Adrenal gland (tissue), 12 donors: Measurements from ENCODE around the gene TCP11L2. TPM values are rescaled to one million over a fixed set of nuclear protein-coding genes. Genes with fewer than 3 reads are reported as not detected.

Experiments
- DNase-seq, 7 donors: peaks; one replicate each; pipeline ENCODE4 v3.0.0-alpha.2; 2019 to 2020
- H3K27ac ChIP-seq, 5 donors: fragments of 200-600 bp; sonication (generic) in 4 of 5; 1 replicate in 3 of 5; 2 replicates in 2 of 5; pipeline versions ENCODE4 v1.5.1 to v1.8.0; 2016 to 2020; ENCODE audit warnings: mild to moderate bottlenecking in 1 of 5
- H3K27me3 ChIP-seq: fragments of 200-600 bp; 2 replicates; pipeline ENCODE4 v1.8.0; 2021
- H3K36me3 ChIP-seq, 2 donors: fragments of 200-600 bp; replicated peaks in 1 of 2; 1 replicate in 1 of 2; 2 replicates in 1 of 2; pipeline versions ENCODE4 v1.5.1 to v1.8.0; 2018 to 2022
- H3K4me1 ChIP-seq, 2 donors: fragments of 200-600 bp; replicated peaks in 1 of 2; 1 replicate in 1 of 2; 2 replicates in 1 of 2; pipeline versions ENCODE4 v1.5.1 to v1.8.0; 2018 to 2021
- H3K4me3 ChIP-seq, 4 donors: fragments of 200-600 bp; sonication (generic) in 3 of 4; one replicate each; pipeline ENCODE4 v1.5.1; 2016 to 2018
- H3K9me3 ChIP-seq, 3 donors: fragments of 200-600 bp; sonication (generic) in 1 of 3; replicated peaks in 1 of 3; 1 replicate in 2 of 3; 2 replicates in 1 of 3; pipeline versions ENCODE4 v1.5.1 to v1.8.0; 2016 to 2021
- CTCF ChIP-seq, 6 experiments: fragments of 450-650 bp in 4 of 6; fragments of 200-600 bp in 2 of 6; sonication (generic) in 1 of 6; IDR thresholded peaks; 1 replicate in 5 of 6; 2 replicates in 1 of 6; pipeline versions ENCODE4 v1.5.1 to v1.8.0; 2016 to 2021; ENCODE audit warnings: antibody characterized with exemption in 6 of 6, mild to moderate bottlenecking in 2 of 6, moderate library complexity in 1 of 6
- POLR2A ChIP-seq, 2 donors: fragments of 450-650 bp; IDR thresholded peaks; one replicate each; pipeline ENCODE4 v1.6.1; 2017; ENCODE audit warnings: antibody characterized with exemption in 2 of 2, mild to moderate bottlenecking in 2 of 2, moderate library complexity in 1 of 2
- WGBS, 4 donors: extraction: QIAGEN DNeasy Blood & Tissue Kit in 2 of 4; methylation state at CpG; one replicate each; pipeline versions ENCODE4 v1.1.5 to v1.1.7; 2013 to 2017; 5-methylcytosine and 5-hydroxymethylcytosine counted together
- intact Hi-C, 2 donors: fragments of 100-400 bp; cut with DNase I; formaldehyde crosslinking; loops; one replicate each; pipeline versions ENCODE4 v1.14.1 to v1.15.0; 2022 to 2023
- polyA plus RNA-seq, 3 donors: library from polyadenylated mRNA; stranded (reverse); fragments of 200-250 nt in 2 of 3; fragments of 350-450 nt in 1 of 3; fragmentation: Illumina TruSeq in 1 of 3; extraction: RNeasy Lipid Tissue Mini Kit (QIAGEN cat#74804) in 1 of 3; gene quantifications; one replicate each; pipeline ENCODE4 v1.2.3, GENCODE V29; 2013 to 2014
- total RNA-seq, 9 donors: library from RNA; depleted of rRNA in 4 of 9; stranded (reverse); fragments of >200 nt in 4 of 9; fragments of 120-200 nt in 1 of 9; fragmentation: NEBNext Ultra II Directional in 1 of 9; extraction: Animal tissue kit (Norgen Biotek cat#: 25700) in 1 of 9; gene quantifications; one replicate each; pipeline versions ENCODE4 v1.1.0 to v1.2.4, GENCODE V29; 2013 to 2023
- donor health status: healthy with polysubstance abuse.
- donor health status: Bipolar disorder and iron deficiency.
- donor health status: DM: yes; HTN: yes; CAD: no.
- donor health status: DM: no; HTN: no; CAD: no.
- donor health status: DM: no; HTN: no; CAD: no.
- donor health status: DM: yes; HTN: yes; CAD: no.

Gene TCP11L2
- total and polyA plus RNA-seq, 12 donors = 2.3 to 70.4 (median 37.5) TPM

GRCh38 chr12:106304797-106305196 lies 2.3 kb downstream of the TCP11L2 start:
- DNase-seq = no peak
- WGBS, 4 donors = 86 to 93% (median 91%) methylated on average over 6 of the region's 6 CpGs
- no peak overlapping the region for H3K27ac ChIP-seq
- TF ChIP-seq CTCF (IDR thresholded peaks at IDR 0.05) (no peak), POLR2A (IDR thresholded peaks at IDR 0.05) (no peak)
- H3K27me3 ChIP-seq = no peaks in the 10 kb centered on the region
- no peak overlapping the region for H3K4me3 ChIP-seq
- intact Hi-C loops = loop anchor here in 1 of 2 donors (10.0 kb wide), 1 partner anchor 50 kb away; the partner anchor contains the start of gene POLR3B
- H3K4me1 ChIP-seq = peaks cover 24 to 30% of the 10 kb centered on the region in 2 donors
- H3K9me3 ChIP-seq = no peaks in the 10 kb centered on the region
- H3K36me3 ChIP-seq = no peaks in the 10 kb centered on the region

- no peak overlapping the region for H3K27ac ChIP-seq
- intact Hi-C loops = loop anchor here in 1 of 2 donors (10.0 kb wide), 1 partner anchor 49 kb away; the partner anchor contains the start of gene POLR3B
- 80 to 87% (median 84%) methylated on average over 5 of the region's 5 CpGs for WGBS, 4 donors
- DNase-seq = no peak
- TF ChIP-seq POLR2A (IDR thresholded peaks at IDR 0.05) (no peak), CTCF (IDR thresholded peaks at IDR 0.05) (no peak)
- no peaks in the 10 kb centered on the region for H3K27me3 ChIP-seq
- H3K9me3 ChIP-seq = no peaks in the 10 kb centered on the region
- H3K36me3 ChIP-seq = no peaks in the 10 kb centered on the region
- H3K4me3 ChIP-seq = no peak overlapping the region
- peaks cover 28 to 31% of the 10 kb centered on the region in 2 donors for H3K4me1 ChIP-seq
These were observed 2.8 kb downstream of the TCP11L2 start for GRCh38 chr12:106305376-106305775.

- TF ChIP-seq CTCF (IDR thresholded peaks at IDR 0.05) (no peak), POLR2A (IDR thresholded peaks at IDR 0.05) (no peak)
These were observed 4.6 kb downstream of the TCP11L2 start for GRCh38 chr12:106307181-106307580.

DNA sequence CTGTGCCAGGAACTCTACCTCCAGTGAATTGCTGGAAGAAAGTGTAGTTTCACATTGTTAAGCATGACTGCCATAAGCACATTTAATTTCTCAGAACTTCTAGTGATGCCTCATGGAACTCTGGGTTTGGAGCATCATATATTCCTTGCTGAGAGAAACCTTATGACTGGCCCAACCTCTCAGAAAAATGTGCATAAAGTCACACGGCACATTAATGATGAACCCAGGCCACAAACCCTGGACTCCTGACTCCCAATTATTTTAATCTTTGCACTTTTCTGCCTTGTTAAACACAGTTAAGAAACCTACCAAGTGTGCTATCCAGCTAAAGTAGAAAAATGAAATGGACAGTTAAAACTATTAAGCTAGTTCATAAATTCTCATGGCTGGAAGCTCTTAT lies 5.6 kb downstream of the TCP11L2 start:
- intact Hi-C loops = loop anchor here in 1 of 2 donors (10.0 kb wide), 1 partner anchor 47 kb away; the partner anchor contains the start of gene POLR3B
- 79 to 100% (median 94%) methylated on average over 1 of the region's 1 CpG for WGBS, 4 donors
- TF ChIP-seq POLR2A (IDR thresholded peaks at IDR 0.05) = no peak
- no peak for TF ChIP-seq CTCF (IDR thresholded peaks at IDR 0.05)
- H3K4me3 ChIP-seq = no peak overlapping the region
- H3K27me3 ChIP-seq = no peaks in the 10 kb centered on the region
- H3K9me3 ChIP-seq = no peaks in the 10 kb centered on the region
- DNase-seq = no peak
- no peaks in the 10 kb centered on the region for H3K36me3 ChIP-seq
- no peak overlapping the region for H3K27ac ChIP-seq
- H3K4me1 ChIP-seq = peaks cover 20 to 33% of the 10 kb centered on the region in 2 donors

More at GRCh38 chr12:106307181-106307580, 4.6 kb downstream of the TCP11L2 start:
- intact Hi-C loops = loop anchor here in 1 of 2 donors (10.0 kb wide), 1 partner anchor 48 kb away; the partner anchor contains the start of gene POLR3B
- Histone ChIP-seq H3K4me3 (no peak overlapping the region), H3K27ac (no peak overlapping the region), H3K9me3 (no peaks in the 10 kb centered on the region), H3K4me1 (peaks cover 20 to 33% of the 10 kb centered on the region in 2 donors), H3K27me3 (no peaks in the 10 kb centered on the region), H3K36me3 (no peaks in the 10 kb centered on the region)
- WGBS, 4 donors = 91 to 96% (median 91%) methylated on average over 1 of the region's 1 CpG
- DNase-seq = no peak
